ENCODE data around the gene SCN4A. TPM values are rescaled to one million over a fixed set of nuclear protein-coding genes. Genes with fewer than 3 reads are reported as not detected.

The SCN4A gene
- total and polyA plus RNA-seq, 2 of the 13 experiments (the other 11 are each of a cell fraction or from before 2014, with no cell fraction given), result 0.02 to 0.03 TPM

DNA sequence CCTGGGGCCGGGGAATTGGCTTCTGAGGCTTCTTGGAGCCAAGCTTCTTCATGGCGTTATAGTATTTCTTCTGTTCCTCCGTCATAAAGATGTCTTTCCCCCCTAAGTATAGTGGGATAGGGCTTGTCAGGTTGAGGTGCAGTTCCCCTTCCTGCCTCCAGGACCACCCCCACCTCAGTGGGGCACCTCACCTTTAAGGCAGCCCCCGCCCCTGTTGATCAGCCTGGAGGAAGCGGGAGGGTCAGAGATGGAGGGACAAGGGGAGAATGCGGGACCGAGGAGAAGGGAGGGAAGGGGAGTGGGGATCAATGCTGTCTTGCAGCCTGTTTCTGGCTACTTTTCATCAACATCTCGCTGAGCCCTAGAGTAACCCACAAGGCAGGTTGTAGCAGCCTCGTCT, 29.0 kb downstream of the SCN4A start:
- BruUV-seq (replicated peaks), result no TSS peak
- Histone ChIP-seq H3K27ac (ENCODE audit: extremely low read length, insufficient read depth, low read length) (no peak overlapping the region), H2AFZ (ENCODE audit: low read length) (no peak overlapping the region), H4K20me1 (ENCODE audit: insufficient read depth, low read length) (no peaks in the 10 kb centered on the region), H3K4me2 (ENCODE audit: low read depth, low read length) (no peak overlapping the region), H3K9me3 (ENCODE audit: low read length) (no peaks in the 10 kb centered on the region), H3K4me1 (ENCODE audit: insufficient read depth, low read length) (peaks cover 17% of the 10 kb centered on the region), H3K79me2 (ENCODE audit: insufficient read depth, low read length) (no peaks in the 10 kb centered on the region), H3K36me3 (replicated peaks in 1 of 2; ENCODE audit: control insufficient read depth in 1 of 2, insufficient read depth in 2 of 2, low read length in 2 of 2) (no peaks in the 10 kb centered on the region), H3K9ac (ENCODE audit: insufficient read depth, low read depth, low read length) (no peak overlapping the region), H3K27me3 (ENCODE audit: control insufficient read depth in 1 of 2, insufficient read depth in 2 of 2, low read length in 2 of 2) (peaks cover 8 to 36% of the 10 kb centered on the region in 2 experiments; a peak in 3 of 5 replicates), H3K4me3 (replicated peaks in 1 of 3; ENCODE audit: insufficient read depth in 1 of 3, low read depth in 2 of 3, low read length in 3 of 3) (no peak overlapping the region)
- no peak for DNase-seq (ENCODE audit: low spot score)
- whole genome bisulfite sequencing (ENCODE audit: low lambda C conversion rate), result 41% methylated on average over 9 of the region's 9 CpGs
- ChIA-PET POLR2A (no interaction called here), CTCF (ENCODE audit: low intra/inter-chr PET ratio, low total read pairs) (no interaction called here)
- no peak for FAIRE-seq
- ATAC-seq, result no peak
- intact Hi-C loops (cut with micrococcal nuclease; ENCODE audit: unreplicated experiment), result no loop called here
- no peak for TF ChIP-seq ZNF496 (CRISPR knock-in tag; IDR thresholded peaks at IDR 0.05; ENCODE audit: insufficient replicate concordance)
- no peak for TF ChIP-seq ZSCAN22 (CRISPR knock-in tag; IDR thresholded peaks at IDR 0.05)
- TF ChIP-seq MEIS2 (CRISPR knock-in tag; IDR thresholded peaks at IDR 0.05), result no peak
- TF ChIP-seq PHF20 (CRISPR knock-in tag; IDR thresholded peaks at IDR 0.05), result no peak
- TF ChIP-seq, protein P1, sequence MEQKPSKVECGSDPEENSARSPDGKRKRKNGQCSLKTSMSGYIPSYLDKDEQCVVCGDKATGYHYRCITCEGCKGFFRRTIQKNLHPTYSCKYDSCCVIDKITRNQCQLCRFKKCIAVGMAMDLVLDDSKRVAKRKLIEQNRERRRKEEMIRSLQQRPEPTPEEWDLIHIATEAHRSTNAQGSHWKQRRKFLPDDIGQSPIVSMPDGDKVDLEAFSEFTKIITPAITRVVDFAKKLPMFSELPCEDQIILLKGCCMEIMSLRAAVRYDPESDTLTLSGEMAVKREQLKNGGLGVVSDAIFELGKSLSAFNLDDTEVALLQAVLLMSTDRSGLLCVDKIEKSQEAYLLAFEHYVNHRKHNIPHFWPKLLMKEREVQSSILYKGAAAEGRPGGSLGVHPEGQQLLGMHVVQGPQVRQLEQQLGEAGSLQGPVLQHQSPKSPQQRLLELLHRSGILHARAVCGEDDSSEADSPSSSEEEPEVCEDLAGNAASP (CRISPR knock-in tag; IDR thresholded peaks at IDR 0.05; ENCODE audit: borderline replicate concordance), result no peak
- no peak for TF ChIP-seq ZNF121 (CRISPR knock-in tag; IDR thresholded peaks at IDR 0.05)
- TF ChIP-seq, protein P2, sequence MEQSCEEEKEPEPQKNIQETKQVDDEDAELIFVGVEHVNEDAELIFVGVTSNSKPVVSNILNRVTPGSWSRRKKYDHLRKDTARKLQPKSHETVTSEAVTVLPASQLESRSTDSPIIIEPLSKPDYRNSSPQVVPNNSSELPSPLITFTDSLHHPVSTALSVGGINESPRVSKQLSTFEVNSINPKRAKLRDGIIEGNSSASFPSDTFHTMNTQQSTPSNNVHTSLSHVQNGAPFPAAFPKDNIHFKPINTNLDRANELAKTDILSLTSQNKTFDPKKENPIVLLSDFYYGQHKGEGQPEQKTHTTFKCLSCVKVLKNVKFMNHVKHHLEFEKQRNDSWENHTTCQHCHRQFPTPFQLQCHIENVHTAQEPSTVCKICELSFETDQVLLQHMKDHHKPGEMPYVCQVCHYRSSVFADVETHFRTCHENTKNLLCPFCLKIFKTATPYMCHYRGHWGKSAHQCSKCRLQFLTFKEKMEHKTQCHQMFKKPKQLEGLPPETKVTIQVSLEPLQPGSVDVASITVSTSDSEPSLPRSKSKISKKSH (CRISPR knock-in tag; IDR thresholded peaks at IDR 0.05; ENCODE audit: borderline replicate concordance), result no peak
- no peak for TF ChIP-seq HOXD1 (CRISPR knock-in tag; IDR thresholded peaks at IDR 0.05)
- TF ChIP-seq ZNF782 (CRISPR knock-in tag; IDR thresholded peaks at IDR 0.05; ENCODE audit: borderline replicate concordance), result no peak
- TF ChIP-seq, protein P3, sequence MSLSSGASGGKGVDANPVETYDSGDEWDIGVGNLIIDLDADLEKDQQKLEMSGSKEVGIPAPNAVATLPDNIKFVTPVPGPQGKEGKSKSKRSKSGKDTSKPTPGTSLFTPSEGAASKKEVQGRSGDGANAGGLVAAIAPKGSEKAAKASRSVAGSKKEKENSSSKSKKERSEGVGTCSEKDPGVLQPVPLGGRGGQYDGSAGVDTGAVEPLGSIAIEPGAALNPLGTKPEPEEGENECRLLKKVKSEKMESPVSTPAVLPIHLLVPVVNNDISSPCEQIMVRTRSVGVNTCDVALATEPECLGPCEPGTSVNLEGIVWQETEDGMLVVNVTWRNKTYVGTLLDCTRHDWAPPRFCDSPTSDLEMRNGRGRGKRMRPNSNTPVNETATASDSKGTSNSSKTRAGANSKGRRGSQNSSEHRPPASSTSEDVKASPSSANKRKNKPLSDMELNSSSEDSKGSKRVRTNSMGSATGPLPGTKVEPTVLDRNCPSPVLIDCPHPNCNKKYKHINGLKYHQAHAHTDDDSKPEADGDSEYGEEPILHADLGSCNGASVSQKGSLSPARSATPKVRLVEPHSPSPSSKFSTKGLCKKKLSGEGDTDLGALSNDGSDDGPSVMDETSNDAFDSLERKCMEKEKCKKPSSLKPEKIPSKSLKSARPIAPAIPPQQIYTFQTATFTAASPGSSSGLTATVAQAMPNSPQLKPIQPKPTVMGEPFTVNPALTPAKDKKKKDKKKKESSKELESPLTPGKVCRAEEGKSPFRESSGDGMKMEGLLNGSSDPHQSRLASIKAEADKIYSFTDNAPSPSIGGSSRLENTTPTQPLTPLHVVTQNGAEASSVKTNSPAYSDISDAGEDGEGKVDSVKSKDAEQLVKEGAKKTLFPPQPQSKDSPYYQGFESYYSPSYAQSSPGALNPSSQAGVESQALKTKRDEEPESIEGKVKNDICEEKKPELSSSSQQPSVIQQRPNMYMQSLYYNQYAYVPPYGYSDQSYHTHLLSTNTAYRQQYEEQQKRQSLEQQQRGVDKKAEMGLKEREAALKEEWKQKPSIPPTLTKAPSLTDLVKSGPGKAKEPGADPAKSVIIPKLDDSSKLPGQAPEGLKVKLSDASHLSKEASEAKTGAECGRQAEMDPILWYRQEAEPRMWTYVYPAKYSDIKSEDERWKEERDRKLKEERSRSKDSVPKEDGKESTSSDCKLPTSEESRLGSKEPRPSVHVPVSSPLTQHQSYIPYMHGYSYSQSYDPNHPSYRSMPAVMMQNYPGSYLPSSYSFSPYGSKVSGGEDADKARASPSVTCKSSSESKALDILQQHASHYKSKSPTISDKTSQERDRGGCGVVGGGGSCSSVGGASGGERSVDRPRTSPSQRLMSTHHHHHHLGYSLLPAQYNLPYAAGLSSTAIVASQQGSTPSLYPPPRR (CRISPR knock-in tag; IDR thresholded peaks at IDR 0.05; ENCODE audit: borderline replicate concordance), result no peak
- TF ChIP-seq, protein P4, sequence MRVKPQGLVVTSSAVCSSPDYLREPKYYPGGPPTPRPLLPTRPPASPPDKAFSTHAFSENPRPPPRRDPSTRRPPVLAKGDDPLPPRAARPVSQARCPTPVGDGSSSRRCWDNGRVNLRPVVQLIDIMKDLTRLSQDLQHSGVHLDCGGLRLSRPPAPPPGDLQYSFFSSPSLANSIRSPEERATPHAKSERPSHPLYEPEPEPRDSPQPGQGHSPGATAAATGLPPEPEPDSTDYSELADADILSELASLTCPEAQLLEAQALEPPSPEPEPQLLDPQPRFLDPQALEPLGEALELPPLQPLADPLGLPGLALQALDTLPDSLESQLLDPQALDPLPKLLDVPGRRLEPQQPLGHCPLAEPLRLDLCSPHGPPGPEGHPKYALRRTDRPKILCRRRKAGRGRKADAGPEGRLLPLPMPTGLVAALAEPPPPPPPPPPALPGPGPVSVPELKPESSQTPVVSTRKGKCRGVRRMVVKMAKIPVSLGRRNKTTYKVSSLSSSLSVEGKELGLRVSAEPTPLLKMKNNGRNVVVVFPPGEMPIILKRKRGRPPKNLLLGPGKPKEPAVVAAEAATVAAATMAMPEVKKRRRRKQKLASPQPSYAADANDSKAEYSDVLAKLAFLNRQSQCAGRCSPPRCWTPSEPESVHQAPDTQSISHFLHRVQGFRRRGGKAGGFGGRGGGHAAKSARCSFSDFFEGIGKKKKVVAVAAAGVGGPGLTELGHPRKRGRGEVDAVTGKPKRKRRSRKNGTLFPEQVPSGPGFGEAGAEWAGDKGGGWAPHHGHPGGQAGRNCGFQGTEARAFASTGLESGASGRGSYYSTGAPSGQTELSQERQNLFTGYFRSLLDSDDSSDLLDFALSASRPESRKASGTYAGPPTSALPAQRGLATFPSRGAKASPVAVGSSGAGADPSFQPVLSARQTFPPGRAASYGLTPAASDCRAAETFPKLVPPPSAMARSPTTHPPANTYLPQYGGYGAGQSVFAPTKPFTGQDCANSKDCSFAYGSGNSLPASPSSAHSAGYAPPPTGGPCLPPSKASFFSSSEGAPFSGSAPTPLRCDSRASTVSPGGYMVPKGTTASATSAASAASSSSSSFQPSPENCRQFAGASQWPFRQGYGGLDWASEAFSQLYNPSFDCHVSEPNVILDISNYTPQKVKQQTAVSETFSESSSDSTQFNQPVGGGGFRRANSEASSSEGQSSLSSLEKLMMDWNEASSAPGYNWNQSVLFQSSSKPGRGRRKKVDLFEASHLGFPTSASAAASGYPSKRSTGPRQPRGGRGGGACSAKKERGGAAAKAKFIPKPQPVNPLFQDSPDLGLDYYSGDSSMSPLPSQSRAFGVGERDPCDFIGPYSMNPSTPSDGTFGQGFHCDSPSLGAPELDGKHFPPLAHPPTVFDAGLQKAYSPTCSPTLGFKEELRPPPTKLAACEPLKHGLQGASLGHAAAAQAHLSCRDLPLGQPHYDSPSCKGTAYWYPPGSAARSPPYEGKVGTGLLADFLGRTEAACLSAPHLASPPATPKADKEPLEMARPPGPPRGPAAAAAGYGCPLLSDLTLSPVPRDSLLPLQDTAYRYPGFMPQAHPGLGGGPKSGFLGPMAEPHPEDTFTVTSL (CRISPR knock-in tag; IDR thresholded peaks at IDR 0.05; ENCODE audit: borderline replicate concordance), result no peak
- in situ Hi-C loops (cut with HindIII; ENCODE audit: extremely low pct_ligation_motif_present, low pct_unique_long_range_greater_than_20kb), result no loop called here

All from HepG2 (cell line).